Sigmoid colon (tissue), 3 donors: Measurements from ENCODE around the gene MTMR3.

Source experiments
- POLR2A ChIP-seq, 2 donors: fragments of 450-650 bp; IDR thresholded peaks; one replicate each; pipeline ENCODE4 v1.6.1; 2016; ENCODE audit warnings: antibody characterized with exemption in 2 of 2, mild to moderate bottlenecking in 2 of 2, moderate library complexity in 2 of 2
- TF ChIP-seq, protein P1 (sequence below), 4 experiments: fragments of 450-650 bp in 3 of 4; fragments of 200-600 bp in 1 of 4; IDR thresholded peaks; one replicate each; pipeline ENCODE4 v1.5.1; 2016 to 2019; ENCODE audit warnings: antibody characterized with exemption in 4 of 4, mild to moderate bottlenecking in 3 of 4, moderate library complexity in 2 of 4

DNA sequence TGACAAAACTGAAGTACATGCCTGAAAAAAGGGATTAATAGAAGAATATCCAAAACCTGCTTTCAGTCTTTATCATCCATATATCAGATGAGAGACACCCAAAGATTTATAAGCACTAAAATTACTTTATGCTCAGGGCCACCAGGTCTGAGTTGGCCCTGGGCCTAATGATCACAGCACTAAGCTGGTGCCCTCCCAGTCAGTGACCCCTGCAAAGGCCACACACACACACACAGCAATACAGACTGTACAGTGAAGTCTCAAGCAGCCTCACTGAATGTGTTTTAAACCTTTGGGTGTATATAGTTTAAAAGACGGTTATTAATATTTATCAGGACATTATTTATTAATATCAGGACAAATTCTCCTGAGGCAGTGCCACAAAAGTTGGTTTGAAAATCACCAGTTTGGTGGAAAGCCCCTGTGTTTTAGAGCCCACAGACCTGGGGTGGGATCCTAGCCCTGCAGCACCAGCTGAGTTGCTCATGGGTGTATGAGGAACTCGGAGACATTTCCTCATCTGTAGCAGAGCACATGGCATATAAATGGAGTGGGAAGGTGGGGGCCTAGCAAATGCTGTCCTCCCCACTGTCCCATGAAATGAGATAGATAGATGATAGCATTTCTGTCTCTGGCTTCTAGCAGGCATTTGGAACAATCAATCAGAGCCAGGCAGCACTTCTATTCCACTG, 148.9 kb downstream of the MTMR3 start:
- no peak for TF ChIP-seq POLR2A (IDR thresholded peaks at IDR 0.05)
- TF ChIP-seq, protein P1, sequence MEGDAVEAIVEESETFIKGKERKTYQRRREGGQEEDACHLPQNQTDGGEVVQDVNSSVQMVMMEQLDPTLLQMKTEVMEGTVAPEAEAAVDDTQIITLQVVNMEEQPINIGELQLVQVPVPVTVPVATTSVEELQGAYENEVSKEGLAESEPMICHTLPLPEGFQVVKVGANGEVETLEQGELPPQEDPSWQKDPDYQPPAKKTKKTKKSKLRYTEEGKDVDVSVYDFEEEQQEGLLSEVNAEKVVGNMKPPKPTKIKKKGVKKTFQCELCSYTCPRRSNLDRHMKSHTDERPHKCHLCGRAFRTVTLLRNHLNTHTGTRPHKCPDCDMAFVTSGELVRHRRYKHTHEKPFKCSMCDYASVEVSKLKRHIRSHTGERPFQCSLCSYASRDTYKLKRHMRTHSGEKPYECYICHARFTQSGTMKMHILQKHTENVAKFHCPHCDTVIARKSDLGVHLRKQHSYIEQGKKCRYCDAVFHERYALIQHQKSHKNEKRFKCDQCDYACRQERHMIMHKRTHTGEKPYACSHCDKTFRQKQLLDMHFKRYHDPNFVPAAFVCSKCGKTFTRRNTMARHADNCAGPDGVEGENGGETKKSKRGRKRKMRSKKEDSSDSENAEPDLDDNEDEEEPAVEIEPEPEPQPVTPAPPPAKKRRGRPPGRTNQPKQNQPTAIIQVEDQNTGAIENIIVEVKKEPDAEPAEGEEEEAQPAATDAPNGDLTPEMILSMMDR (IDR thresholded peaks at IDR 0.05), result no peak
